ENCODE results near the gene PTPRE.

PTPRE gene

DNA sequence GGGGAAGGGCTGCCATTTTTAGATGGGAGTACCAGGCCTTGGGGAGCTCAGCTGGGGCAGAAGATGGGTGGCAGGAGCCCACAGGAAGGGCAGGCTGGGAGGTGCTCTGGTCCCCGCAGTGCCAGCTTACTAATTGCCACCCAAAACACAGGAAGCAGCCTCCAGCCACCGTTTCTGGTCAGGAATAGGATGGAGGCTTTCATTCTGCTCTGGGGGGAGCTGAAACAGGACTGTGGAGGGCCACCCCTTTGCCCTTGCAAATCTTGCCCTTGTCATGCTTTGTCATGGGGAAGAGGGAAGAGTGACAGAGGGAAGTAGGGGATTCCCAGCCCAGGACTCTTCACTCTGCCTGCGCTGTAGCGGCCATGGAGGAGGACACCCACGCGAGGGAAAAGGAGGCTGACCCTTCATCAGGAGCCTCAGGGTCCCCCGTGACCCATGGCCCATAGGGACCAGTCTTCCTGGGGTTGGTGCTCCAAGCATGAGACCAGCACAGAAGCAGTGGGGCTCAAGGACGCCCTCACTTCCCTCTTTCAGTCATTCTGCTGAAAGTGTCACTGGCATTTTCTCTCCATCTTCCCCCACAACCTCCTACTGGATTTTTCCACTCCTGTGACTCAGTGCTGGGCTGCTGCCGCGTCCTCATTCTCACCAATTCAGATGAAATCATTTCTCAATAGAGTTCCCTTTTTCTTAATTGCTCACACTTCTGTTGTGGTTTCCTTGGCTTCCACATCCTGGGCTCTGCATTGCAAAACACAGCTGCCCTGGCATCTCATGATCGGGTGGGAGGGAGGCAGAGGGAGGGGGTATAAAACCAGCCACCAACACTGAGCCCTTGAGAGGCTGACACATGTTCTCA, 157.4 kb downstream of the PTPRE start:
- peak in 4 of 5 experiments; percentile 45 to 90 (median 75) for DNase-seq

DNA sequence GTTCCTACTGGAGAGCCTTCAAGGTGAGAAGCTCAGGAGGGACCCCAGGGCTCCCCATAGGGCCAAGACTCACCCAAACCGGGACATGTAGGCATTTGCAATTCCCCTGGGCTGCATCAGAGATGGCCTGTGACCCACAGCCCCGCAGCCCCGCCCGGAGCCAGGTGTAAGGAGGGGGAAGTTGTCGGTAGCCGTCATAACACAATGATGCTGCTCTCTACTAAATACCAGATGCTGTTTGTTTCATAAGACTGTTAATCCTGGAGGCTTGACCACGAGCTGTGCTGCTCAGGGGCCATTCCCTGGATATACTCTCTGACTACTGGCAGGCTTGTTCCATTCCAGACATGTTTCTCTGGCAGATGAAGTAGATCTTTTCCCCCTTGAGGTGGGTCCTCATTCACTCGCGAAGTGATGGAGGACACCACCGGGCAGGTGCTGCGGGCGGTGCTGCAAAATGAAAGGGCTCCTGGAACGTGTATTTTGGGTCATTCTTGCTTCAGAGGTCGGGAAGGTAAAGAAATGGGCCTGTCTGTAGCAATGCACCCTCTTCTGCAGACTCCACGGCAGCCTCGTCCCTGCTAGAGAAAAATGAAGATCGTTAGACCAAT, 158.2 kb downstream of the PTPRE start:
- DNase-seq = no peak

DNA sequence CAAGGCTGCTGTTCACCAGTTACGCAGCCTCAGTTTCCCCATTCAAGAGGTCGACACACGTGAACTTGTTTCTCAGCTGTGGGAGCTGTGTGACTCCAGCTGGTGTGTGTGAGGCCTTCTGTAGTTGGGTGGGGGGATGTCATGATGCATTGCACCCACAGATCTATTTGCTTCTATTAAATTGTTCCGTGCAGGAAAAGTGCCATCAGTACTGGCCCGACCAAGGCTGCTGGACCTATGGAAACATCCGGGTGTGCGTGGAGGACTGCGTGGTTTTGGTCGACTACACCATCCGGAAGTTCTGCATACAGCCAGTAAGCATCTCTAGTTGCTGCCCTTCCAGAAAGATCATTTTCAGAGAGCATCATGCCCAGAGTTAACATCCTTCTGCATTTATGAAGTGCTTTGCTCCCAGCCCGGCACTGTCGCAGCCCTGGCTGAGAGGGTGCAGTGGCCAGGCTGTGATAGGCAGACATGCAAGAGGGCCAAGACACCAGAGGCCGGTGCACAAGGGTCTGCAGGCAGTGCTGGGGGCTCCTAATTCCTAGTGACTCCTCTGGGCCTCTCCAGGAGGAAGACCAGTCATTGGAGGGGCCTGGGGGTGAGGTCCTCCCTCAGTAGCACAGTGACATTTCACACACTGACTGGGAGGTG, 159.1 kb downstream of the PTPRE start:
- no peak for DNase-seq

DNA sequence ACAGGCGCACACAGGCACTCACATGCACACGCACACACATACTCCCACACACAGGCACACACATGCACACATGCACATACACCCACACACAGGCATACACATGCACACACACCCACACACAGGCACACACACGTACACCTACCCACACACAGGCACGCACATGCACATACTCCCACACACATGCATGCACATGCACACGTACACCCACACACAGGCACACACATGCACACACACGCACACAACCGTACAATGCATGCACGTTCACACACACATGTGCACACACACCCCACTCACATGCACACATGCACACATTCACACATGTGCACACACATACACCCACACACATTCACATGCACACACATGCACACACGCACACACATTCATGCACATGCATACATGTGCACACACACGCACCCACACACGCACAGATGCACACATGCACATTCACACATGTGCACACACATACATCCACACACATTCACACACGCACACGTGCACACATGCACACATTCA, 160.0 kb downstream of the PTPRE start:
- no peak for DNase-seq

DNA sequence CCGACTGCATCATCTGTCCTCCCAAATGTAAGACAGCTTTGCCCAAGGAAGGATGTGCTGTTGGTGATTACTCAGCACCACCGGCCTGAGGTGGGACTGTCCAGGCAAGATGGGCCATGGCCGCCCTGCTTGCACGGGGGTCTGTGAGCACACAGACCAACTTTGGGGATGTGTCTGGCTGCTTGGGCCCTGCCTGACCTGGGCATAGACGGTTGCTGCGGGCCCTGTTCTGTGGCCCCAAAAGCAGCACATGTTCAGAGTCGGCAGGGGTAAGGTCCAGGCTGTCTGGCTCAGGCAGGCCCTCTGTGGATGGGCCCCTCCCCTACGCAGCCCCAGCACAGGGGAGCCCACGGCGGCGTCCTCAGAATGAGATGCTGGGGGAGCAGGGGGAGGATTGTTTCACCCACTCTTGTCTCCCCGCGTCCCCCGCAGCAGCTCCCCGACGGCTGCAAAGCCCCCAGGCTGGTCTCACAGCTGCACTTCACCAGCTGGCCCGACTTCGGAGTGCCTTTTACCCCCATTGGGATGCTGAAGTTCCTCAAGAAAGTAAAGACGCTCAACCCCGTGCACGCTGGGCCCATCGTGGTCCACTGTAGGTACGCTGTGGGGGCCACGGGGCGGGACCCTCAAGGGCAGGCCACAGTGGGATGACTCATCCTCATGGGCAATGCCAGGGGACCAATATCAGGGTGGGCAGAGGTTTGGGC, 160.9 kb downstream of the PTPRE start:
- no peak for DNase-seq

DNA sequence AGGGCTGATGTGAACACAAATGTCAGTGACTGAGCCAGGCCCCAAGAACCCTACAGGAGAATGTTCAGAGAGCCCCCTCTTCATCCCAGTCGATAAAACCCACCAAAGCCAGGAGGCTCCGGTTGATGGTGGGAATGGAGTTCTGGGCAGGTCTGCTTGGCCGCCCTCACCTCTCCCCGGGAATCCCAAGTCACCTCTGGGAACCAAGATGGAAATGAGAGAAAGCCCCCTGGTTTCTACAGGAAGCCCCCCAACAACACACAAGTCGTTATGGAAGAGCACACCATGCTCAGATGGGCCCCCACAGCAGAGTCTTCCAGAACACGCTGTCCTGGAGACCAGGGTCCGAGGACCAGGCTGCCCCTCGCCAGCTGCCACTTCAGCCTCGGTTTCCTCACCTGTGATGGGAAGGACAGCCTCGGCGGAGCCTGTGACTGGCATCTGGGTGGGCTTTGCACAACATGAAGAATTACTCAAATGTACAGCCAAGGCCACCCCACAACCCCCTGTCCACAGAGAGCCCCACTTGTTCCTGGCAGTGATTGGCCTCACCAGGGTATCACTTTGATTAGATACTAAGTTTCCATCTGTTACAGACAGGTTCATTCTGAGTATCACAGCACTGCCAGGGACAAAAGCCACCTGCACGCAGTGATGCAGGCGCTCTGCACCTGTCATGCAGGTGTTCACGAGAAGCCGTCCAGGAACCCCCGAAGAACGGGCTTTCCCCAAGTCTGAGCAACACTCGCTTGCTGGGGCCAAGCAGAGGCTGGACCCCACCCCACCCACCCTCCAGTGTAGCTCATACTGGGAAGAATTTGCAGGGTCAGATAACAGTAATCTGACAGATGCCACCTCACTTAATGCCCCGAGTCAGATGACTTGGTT, 161.7 kb downstream of the PTPRE start:
- no peak for DNase-seq

DNA sequence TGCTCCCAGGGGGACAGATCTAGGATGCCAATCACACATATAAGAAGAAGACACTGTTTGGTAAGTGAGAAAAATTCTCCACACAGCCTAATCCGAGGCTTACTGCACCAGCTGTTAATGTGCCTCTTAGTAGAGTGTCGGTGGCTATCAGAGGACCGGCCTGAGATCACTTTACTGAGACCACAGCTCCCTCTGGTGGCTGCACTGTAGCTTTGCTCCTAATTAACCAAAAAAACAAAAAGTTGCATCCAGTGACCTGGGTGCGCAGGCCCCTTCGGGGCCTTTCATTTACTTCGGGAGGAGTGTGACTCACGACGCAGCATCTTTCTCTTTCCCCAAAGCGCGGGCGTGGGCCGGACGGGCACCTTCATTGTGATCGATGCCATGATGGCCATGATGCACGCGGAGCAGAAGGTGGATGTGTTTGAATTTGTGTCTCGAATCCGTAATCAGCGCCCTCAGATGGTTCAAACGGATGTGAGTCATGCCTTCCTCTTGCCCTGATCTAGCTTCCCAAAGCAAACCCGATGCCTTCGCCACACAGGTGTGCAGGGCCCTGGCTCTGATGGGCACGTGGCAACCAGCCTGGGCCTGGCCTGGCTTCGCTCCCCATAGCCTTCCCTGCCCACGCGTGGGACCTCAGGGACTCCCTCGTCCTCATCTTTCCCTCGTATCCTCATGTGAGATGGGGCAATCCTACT, 162.6 kb downstream of the PTPRE start:
- DNase-seq = peak; percentile 61 to 84 (median 67)

DNA sequence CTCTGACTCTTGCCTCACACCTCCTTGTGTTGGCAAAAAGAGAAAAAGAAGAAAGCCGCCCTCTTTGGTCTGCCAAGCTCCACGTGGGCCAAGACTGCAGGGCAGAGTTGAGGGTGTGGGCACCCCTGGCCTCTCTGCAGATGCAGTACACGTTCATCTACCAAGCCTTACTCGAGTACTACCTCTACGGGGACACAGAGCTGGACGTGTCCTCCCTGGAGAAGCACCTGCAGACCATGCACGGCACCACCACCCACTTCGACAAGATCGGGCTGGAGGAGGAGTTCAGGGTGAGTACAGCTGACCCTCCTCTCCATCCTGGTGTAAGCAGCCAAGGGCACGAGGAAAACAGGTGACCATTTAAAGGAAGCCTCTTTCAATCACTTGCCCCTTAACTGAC, 163.3 kb downstream of the PTPRE start:
- DNase-seq = no peak

DNA sequence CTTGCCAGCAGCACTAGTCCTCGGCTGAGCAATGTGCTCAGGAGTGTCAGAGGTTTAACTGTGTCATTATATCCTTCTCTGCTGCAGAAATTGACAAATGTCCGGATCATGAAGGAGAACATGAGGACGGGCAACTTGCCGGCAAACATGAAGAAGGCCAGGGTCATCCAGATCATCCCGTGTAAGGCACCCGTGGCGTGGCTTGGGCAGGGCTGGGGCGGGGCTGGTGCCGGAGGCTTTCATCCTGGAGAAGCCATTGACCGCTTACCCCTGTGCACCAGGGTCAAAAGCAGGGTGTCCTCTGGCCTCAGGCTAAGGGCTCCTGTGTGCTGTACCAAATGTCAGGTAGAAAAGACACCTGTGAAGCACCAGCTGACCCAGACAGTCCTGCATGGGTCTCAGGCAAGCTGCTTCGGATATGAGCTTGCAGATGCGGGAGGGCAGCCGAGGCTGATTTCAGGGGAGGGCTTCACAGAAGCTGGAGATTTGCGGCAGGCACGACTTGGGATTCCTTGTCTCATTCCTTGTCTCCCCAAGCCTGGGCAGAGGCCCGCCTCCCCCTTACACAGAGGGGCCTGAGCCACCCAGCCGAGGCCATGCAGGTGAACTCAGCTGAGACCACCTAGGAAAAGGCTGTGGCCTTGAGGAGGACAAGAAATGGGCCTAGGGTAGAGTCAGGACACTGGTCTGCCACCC, 164.0 kb downstream of the PTPRE start:
- no peak for DNase-seq

DNA sequence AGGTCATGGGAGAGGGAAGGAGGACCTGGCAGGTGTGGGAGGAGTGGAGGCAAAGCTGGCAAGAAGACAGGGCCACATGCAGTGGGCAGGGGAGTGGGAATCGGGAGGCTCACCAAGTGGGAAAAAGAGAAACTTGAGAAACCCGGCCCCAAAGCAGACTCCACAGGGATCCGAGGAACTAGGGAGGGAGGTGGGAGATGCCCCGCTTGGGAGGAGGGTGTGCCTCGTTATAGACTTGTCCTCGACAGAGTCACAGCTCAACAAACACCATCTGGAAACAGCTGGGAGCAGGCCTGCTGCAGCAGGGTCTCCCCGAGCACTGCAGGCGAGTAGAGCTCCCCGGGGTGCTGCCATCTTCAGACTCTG, 164.5 kb downstream of the PTPRE start:
- DNase-seq = no peak

DNA sequence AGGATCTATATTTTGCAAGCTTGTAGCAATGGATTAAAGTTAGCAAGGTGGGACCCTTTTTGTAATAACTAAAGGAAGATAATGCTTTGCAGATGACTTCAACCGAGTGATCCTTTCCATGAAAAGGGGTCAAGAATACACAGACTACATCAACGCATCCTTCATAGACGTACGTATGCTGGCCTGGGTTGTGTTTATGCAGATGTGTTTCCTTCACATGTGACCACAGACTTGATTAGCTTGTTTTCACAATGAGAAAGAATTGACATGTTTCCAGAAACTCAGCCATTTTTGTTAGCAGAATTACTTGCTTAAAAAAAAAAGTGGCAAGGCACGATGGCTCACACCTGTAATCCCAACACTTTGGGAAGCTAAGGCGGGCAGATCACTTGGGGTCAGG, 165.1 kb downstream of the PTPRE start:
- DNase-seq = no peak

DNA sequence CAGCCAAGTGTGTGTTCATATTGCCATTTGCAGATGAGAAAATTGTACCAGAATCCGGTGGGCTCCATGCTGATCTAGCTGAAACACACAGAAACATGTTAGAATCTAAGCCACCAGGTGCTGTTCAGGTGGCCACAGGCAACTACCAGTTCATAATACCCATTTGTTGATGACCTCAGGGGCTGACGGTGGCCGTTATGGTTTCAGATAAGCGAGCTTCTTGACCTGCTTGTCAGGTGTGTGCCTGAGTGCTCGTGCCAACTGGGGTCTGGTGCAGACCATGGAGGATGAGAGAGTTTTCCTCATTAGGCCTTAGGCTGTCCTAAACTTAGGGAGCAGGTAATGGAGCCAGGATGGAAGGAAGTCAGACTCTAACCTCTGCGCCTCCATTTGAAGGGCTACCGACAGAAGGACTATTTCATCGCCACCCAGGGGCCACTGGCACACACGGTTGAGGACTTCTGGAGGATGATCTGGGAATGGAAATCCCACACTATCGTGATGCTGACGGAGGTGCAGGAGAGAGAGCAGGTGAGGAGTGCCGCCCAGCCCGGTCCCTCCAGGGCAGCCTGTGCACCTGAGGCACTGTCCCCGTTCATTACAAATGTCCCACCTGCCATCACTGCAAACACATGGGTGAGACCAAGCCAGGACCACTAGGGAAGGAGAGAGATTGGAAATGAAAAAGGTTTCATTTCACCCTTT, 166.2 kb downstream of the PTPRE start:
- DNase-seq = no peak

DNA sequence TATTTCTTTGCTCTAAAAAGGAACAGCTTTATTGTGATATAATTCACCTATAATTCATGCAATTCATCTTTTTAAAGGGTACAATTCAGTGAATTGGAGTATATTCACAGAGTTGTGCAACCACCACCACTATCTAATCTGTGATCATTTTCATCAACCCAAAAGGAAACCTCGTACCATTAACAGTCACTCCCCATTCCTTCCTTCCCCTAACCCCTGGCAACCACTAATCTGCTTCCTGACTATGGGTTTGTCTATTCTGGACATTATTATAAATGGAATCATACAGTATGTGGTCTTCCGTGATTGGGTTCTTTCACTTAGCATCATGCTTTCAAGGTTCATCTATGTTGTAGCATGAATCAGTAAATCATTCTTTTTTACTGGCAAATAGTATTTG, 167.0 kb downstream of the PTPRE start:
- peak in 1 of 5 experiments; percentile 30 for DNase-seq

DNA sequence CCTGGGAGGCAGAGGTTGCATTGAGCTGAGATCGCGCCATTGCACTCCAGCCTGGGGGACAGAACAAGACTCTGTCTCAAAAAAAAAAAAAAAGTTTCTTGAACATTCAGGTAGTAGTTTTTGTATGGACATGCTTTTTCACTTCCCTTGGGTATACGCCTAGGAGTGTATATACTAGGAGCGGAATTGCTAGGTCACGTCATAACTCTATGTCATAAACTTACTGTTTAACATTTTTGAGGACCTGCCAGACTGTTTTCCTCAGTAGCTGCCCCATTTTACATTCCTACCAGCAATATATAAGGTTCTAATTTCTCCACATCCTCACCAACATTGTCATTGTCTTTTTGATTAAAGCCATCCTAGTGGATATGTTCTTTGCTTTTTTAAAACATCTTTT, 167.7 kb downstream of the PTPRE start:
- DNase-seq = no peak

DNA sequence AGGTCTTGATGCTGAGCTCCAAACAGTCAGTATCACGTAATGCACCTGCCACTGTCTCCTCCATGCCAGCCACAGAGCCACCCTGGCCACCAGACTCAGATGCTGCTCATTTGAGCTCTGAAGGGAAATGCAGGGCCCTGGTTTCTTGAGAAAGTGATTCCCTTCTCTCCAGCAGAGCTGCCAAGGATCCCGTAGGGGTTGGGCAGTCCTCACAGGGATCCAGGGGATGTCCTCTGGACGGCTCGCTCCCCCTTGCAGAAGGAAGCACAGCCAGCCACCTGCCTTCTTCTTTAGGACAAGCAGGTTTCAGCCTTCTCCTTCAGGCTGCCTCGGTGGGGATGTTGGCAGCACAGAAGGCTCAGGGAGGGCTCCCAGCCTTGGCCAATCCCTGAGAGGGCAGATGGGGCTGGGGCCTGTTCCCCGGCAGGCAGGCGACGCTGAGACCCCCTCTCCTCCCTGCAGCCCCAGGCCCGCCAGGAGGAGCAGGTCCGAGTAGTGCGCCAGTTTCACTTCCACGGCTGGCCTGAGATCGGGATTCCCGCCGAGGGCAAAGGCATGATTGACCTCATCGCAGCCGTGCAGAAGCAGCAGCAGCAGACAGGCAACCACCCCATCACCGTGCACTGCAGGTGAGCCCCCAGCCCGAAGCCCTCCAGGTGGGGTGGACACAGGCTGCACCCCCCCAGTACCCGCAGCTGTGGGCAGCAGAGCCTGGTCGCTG, 170.4 kb downstream of the PTPRE start:
- no peak for DNase-seq

DNA sequence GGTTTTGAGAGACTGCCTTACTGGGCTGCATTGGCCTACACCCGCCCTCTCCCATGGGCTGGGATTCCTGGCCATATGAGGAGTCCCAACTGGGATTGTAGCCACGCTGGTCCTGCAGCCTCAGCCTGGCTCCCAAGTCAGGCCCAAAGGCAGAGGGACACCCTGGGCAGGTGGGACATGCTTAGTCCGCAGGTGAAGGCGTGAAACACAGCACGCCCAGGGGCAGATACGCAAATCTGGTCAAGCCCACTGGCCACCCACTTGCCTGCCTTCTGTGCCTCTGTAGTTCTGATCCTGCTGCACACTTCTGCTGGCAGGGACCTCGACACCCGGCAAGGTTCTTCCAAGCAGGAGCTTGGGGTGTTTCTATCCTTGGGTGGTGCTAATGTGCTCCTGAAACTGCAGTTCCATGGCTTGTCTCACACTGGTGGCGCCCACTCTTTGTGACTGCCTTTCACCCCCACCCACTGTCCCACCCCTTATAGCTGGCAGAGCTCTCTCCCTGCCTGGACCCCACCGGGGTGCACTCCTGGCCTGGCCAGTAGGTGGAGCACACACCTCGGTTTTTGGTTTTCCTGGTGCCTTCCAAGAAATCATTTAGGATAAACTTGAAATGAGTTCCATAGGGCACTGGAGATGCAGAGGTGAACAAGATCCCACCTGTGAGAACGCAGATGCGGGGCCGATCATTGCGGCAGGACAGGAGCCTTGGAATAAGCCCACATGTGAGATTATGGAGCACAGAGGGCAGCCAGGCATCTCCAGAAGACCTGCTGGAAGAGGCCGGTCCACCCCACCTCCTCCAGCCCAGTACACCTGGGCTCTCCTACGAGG, 171.4 kb downstream of the PTPRE start:
- DNase-seq = peak in 2 of 5 experiments; percentile 30

DNA sequence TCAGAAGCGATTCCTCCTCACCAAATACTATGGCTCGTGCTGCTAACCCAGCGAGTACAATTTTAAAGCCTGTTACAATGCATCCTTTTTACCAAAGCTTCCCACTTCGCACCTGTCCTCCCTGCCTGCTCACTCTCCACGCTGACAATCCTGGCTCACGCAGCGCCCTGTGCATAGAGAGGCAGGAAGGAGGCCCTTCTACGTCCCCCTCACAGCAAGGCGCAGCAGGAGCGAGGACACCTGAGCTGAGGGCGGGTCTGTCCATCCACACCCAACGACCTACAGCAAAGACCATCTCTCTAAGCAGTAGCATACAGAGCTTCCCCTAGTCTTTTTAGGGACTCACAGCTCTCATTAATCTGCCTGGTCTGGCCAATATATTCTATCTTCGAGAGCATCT, 173.3 kb downstream of the PTPRE start:
- DNase-seq = no peak

DNA sequence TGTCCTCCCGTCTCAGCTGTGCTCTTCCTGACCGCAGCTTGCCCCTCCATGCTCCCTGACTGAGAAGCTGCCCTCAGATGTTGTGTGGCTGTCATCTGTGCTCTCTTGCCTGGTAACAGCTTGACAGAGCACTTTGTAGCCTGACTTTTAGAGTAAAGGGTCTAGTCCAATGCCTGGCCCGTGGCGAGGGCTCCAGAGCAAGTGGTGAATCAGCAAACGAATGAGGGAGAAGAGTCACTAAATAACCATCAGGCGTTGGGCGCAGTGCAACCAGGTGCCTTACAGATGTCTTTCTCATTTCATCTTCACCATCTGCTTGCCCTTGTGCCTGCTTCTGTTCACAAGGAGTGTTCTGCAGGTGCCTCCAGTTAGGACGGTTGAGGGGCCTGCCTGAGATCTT, 173.7 kb downstream of the PTPRE start:
- no peak for DNase-seq

All from T-helper 2 cell (primary cell).